Activated CD4-positive, alpha-beta T cell treated with anti-CD3 and anti-CD28 coated beads for 36 hours (primary cell): ENCODE data around the gene IL2RA. TPM values are rescaled to one million over a fixed set of nuclear protein-coding genes. Genes with fewer than 3 reads are reported as not detected.
"Not testable (repeated sequence)": the region's sequence is repeated elsewhere in the genome, so short reads cannot be mapped to it uniquely, and the experiment has no call there.

Source experiments
- ATAC-seq: fragments of 200-7000 bp; cut with Tn5 transposase; one replicate; pipeline ENCODE4 v1.10.0; 2021; ENCODE audit warnings: mild to moderate bottlenecking, moderate library complexity
- CTCF ChIA-PET: fragments of 350-600 bp; sonication (Branson Sonifier 250); formaldehyde crosslinking; loops from one replicate; lab custom pipeline; 2021; ENCODE audit warnings: antibody characterized with exemption; lab: Charles Lee
- POLR2A ChIA-PET: fragments of 350-600 bp; sonication (Branson Sonifier 250); formaldehyde crosslinking; loops from one replicate; lab custom pipeline; 2021; ENCODE audit warnings: antibody characterized with exemption, inconsistent platforms; lab: Charles Lee
- DNase-seq: peaks from one replicate; pipeline ENCODE4 v3.0.0-alpha.2; 2020
- H3K27ac Mint-ChIP-seq: one replicate; pipeline ENCODE4 v1.8.0; 2021; ENCODE audit warnings: mixed read lengths
- H3K27me3 Mint-ChIP-seq: one replicate; pipeline ENCODE4 v1.8.0; 2021; ENCODE audit warnings: mixed read lengths
- H3K36me3 Mint-ChIP-seq: one replicate; pipeline ENCODE4 v1.8.0; 2021; ENCODE audit warnings: low read depth, mixed read lengths
- H3K4me1 Mint-ChIP-seq: one replicate; pipeline ENCODE4 v1.8.0; 2021; ENCODE audit warnings: mixed read lengths
- H3K4me3 Mint-ChIP-seq: one replicate; pipeline ENCODE4 v1.8.0; 2021; ENCODE audit warnings: mild to moderate bottlenecking, moderate library complexity, mixed read lengths
- H3K9me3 Mint-ChIP-seq: one replicate; pipeline ENCODE4 v1.8.0; 2021; ENCODE audit warnings: low read depth, mixed read lengths
- intact Hi-C, 2 experiments: fragments of 100-400 bp; cut with DNase I in 1 of 2; cut with micrococcal nuclease in 1 of 2; formaldehyde crosslinking; loops; one replicate each; pipeline versions ENCODE4 v1.14.2 to v1.15.1; 2022 to 2024; cut with DNase I, micrococcal nuclease
- total RNA-seq, 2 experiments: library from RNA; stranded (reverse); gene quantifications; one replicate each; pipeline ENCODE4 v1.2.3, GENCODE V29; 2021

IL2RA gene
- 100 to 1,000 TPM; 659 to 980 TPM for total RNA-seq

- Mint-ChIP-seq H3K27me3 (peaks cover 3% of the 10 kb centered on the region), H3K4me3 (peak within 1 kb of the TSS; percentile 91), H3K36me3 (peaks cover 51% of the 10 kb centered on the region), H3K27ac (peak within 1 kb of the TSS; percentile 93), H3K4me1 (peaks cover 53% of the 10 kb centered on the region), H3K9me3 (no peaks in the 10 kb centered on the region)
- intact Hi-C loops = loop anchor here (1.0 kb wide), 7 partner anchors 8 to 140 kb away; partner anchors contain the start of gene PFKFB3 (in 1 of the 2)
- ATAC-seq (peak; percentile 79), DNase-seq (peak; percentile 87)
- CTCF ChIA-PET = interaction anchor here (0.6 to 4.9 kb wide), 9 partner anchors 11 to 375 kb away, joined by 3 to 33 read pairs (median 5); no protein-coding TSS in a partner anchor
- POLR2A ChIA-PET = interaction anchor here (0.6 to 4.4 kb wide), 11 partner anchors 9 to 364 kb away, joined by 3 to 39 read pairs (median 8); partner anchors contain the start of gene PFKFB3
These were observed at the start of gene IL2RA for GRCh38 chr10:6062101-6062771. Gene IL2RA, minus strand, starts transcription at chr10:6062367. Its CDS starts 216 bp downstream, at chr10:6062151.

- ChIA-PET POLR2A (interaction anchor here (0.6 to 1.4 kb wide), 3 partner anchors 26 to 92 kb away, joined by 3 to 4 read pairs (median 4); partner anchors contain the start of genes IL2RA and PFKFB3), CTCF (interaction anchor here (0.7 to 2.3 kb wide), 9 partner anchors 20 to 490 kb away, joined by 3 to 14 read pairs (median 4); partner anchors contain the start of gene PFKFB3)
- no peaks in the 10 kb centered on the region for H3K27me3 Mint-ChIP-seq
- no peak overlapping the region for H3K4me3 Mint-ChIP-seq
- DNase-seq (no peak), ATAC-seq (no peak)
- peak overlapping the region; percentile 77 for H3K27ac Mint-ChIP-seq
- peaks cover 76% of the 10 kb centered on the region for H3K36me3 Mint-ChIP-seq
- peaks cover 41% of the 10 kb centered on the region for H3K4me1 Mint-ChIP-seq
- intact Hi-C loops = no loop called here
- H3K9me3 Mint-ChIP-seq = no peaks in the 10 kb centered on the region
These were observed 48.0 kb upstream of the IL2RA start for GRCh38 chr10:6110136-6110535.

GRCh38 chr10:6109444-6109775 lies 47.2 kb upstream of the IL2RA start:
- no peak for ATAC-seq

GRCh38 chr10:6108631-6109443 lies 46.7 kb upstream of the IL2RA start:
- intact Hi-C loops = loop anchor here (1.0 to 10.0 kb wide), 6 partner anchors 42 to 566 kb away; partner anchors contain the start of gene PFKFB3 (in 1 of the 2)

More at GRCh38 chr10:6109444-6109775, 47.2 kb upstream of the IL2RA start:
- H3K4me1 Mint-ChIP-seq = peaks cover 36% of the 10 kb centered on the region
- peak overlapping the region; percentile 77 for H3K27ac Mint-ChIP-seq
- peaks cover 76% of the 10 kb centered on the region for H3K36me3 Mint-ChIP-seq
- no peaks in the 10 kb centered on the region for H3K27me3 Mint-ChIP-seq
- no peak overlapping the region for H3K4me3 Mint-ChIP-seq
- DNase-seq = no peak
- CTCF ChIA-PET = interaction anchor here (1.6 to 2.3 kb wide), 4 partner anchors 27 to 93 kb away, joined by 6 to 18 read pairs (median 8); partner anchors contain the start of gene PFKFB3
- no peaks in the 10 kb centered on the region for H3K9me3 Mint-ChIP-seq
- intact Hi-C loops = loop anchor here (1.0 to 10.0 kb wide), 6 partner anchors 42 to 565 kb away; partner anchors contain the start of gene PFKFB3 (in 1 of the 2)
- POLR2A ChIA-PET = no interaction called here

GRCh38 chr10:6108072-6108471 lies 45.9 kb upstream of the IL2RA start:
- peaks cover 27% of the 10 kb centered on the region for H3K4me1 Mint-ChIP-seq
- H3K27me3 Mint-ChIP-seq = no peaks in the 10 kb centered on the region
- no peaks in the 10 kb centered on the region for H3K9me3 Mint-ChIP-seq
- no peak for ATAC-seq
- POLR2A ChIA-PET = no interaction called here
- CTCF ChIA-PET = interaction anchor here (0.6 to 2.2 kb wide), 13 partner anchors 22 to 399 kb away, joined by 3 to 18 read pairs (median 4); partner anchors contain the start of gene PFKFB3
- H3K36me3 Mint-ChIP-seq = peaks cover 69% of the 10 kb centered on the region
- no peak for DNase-seq
- peak overlapping the region; percentile 32 for H3K27ac Mint-ChIP-seq
- H3K4me3 Mint-ChIP-seq = no peak overlapping the region
- intact Hi-C loops = loop anchor here in 1 of 2 experiments (10.0 kb wide), 1 partner anchor 567 kb away; no protein-coding TSS in a partner anchor

More at GRCh38 chr10:6108631-6109443, 46.7 kb upstream of the IL2RA start:
- peaks cover 31% of the 10 kb centered on the region for H3K4me1 Mint-ChIP-seq
- H3K4me3 Mint-ChIP-seq = no peak overlapping the region
- CTCF ChIA-PET = interaction anchor here (0.6 to 2.3 kb wide), 13 partner anchors 21 to 398 kb away, joined by 3 to 18 read pairs (median 4); no protein-coding TSS in a partner anchor
- peaks cover 73% of the 10 kb centered on the region for H3K36me3 Mint-ChIP-seq
- ATAC-seq (peak; percentile 63), DNase-seq (peak; percentile 45)
- H3K27ac Mint-ChIP-seq = peak overlapping the region; percentile 89
- POLR2A ChIA-PET = no interaction called here
- no peaks in the 10 kb centered on the region for H3K9me3 Mint-ChIP-seq
- H3K27me3 Mint-ChIP-seq = no peaks in the 10 kb centered on the region

- H3K36me3 Mint-ChIP-seq = peaks cover 69% of the 10 kb centered on the region
- POLR2A ChIA-PET, H3K27ac Mint-ChIP-seq, H3K9me3 Mint-ChIP-seq, DNase-seq, H3K27me3 Mint-ChIP-seq, H3K4me3 Mint-ChIP-seq, ATAC-seq: not testable (repeated sequence)
- CTCF ChIA-PET = interaction anchor here (1.1 to 2.2 kb wide), 8 partner anchors 29 to 301 kb away, joined by 3 to 18 read pairs (median 5); partner anchors contain the start of gene PFKFB3
- H3K4me1 Mint-ChIP-seq = peaks cover 27% of the 10 kb centered on the region
- intact Hi-C loops = loop anchor here in 1 of 2 experiments (10.0 kb wide), 1 partner anchor 567 kb away; no protein-coding TSS in a partner anchor
These were observed 45.4 kb upstream of the IL2RA start for GRCh38 chr10:6107616-6108015.

- Mint-ChIP-seq H3K9me3 (no peaks in the 10 kb centered on the region), H3K27me3 (no peaks in the 10 kb centered on the region), H3K4me3 (no peak overlapping the region), H3K36me3 (peaks cover 61% of the 10 kb centered on the region), H3K27ac (peak overlapping the region; percentile 59), H3K4me1 (peaks cover 17% of the 10 kb centered on the region)
- ChIA-PET CTCF (no interaction called here), POLR2A (no interaction called here)
- intact Hi-C loops = loop anchor here in 1 of 2 experiments (10.0 kb wide), 1 partner anchor 571 kb away; no protein-coding TSS in a partner anchor
- ATAC-seq (no peak), DNase-seq (no peak)
These were observed 41.4 kb upstream of the IL2RA start for GRCh38 chr10:6103591-6103990.

GRCh38 chr10:6102128-6102527 lies 40.0 kb upstream of the IL2RA start:
- peak overlapping the region; percentile 21 for H3K27ac Mint-ChIP-seq
- ChIA-PET CTCF (no interaction called here), POLR2A (no interaction called here)
- no peak overlapping the region for H3K4me3 Mint-ChIP-seq
- no peak for ATAC-seq
- H3K9me3 Mint-ChIP-seq = no peaks in the 10 kb centered on the region
- peaks cover 20% of the 10 kb centered on the region for H3K4me1 Mint-ChIP-seq
- no peaks in the 10 kb centered on the region for H3K27me3 Mint-ChIP-seq
- DNase-seq = no peak
- H3K36me3 Mint-ChIP-seq = peaks cover 66% of the 10 kb centered on the region
- intact Hi-C loops = loop anchor here in 1 of 2 experiments (10.0 kb wide), 1 partner anchor 573 kb away; no protein-coding TSS in a partner anchor

- Mint-ChIP-seq H3K27ac (no peak overlapping the region), H3K36me3 (peaks cover 64% of the 10 kb centered on the region), H3K4me3 (no peak overlapping the region), H3K27me3 (no peaks in the 10 kb centered on the region), H3K4me1 (peaks cover 23% of the 10 kb centered on the region), H3K9me3 (no peaks in the 10 kb centered on the region)
- DNase-seq (no peak), ATAC-seq (no peak)
- intact Hi-C loops = loop anchor here in 1 of 2 experiments (10.0 kb wide), 1 partner anchor 574 kb away; no protein-coding TSS in a partner anchor
- ChIA-PET CTCF (interaction anchor here (0.6 to 0.9 kb wide), 2 partner anchors 15 to 253 kb away, joined by 3 read pairs; no protein-coding TSS in a partner anchor), POLR2A (no interaction called here)
These were observed 39.0 kb upstream of the IL2RA start for GRCh38 chr10:6101181-6101580.

GRCh38 chr10:6100370-6100769 lies 38.2 kb upstream of the IL2RA start:
- peak overlapping the region; percentile 66 for H3K27ac Mint-ChIP-seq
- ATAC-seq = no peak
- no peaks in the 10 kb centered on the region for H3K9me3 Mint-ChIP-seq
- no peak for DNase-seq
- intact Hi-C loops = loop anchor here in 1 of 2 experiments (10.0 kb wide), 1 partner anchor 574 kb away; no protein-coding TSS in a partner anchor
- H3K36me3 Mint-ChIP-seq = peaks cover 61% of the 10 kb centered on the region
- POLR2A ChIA-PET = no interaction called here
- CTCF ChIA-PET = interaction anchor here (0.9 kb wide), 1 partner anchor 14 kb away, joined by 3 read pairs; no protein-coding TSS in a partner anchor
- H3K4me1 Mint-ChIP-seq = peaks cover 30% of the 10 kb centered on the region
- no peaks in the 10 kb centered on the region for H3K27me3 Mint-ChIP-seq
- no peak overlapping the region for H3K4me3 Mint-ChIP-seq
